Fibroblast of mammary gland (primary cell): ENCODE results near the gene OR9G4.

Experiments used
- DNase-seq: peaks from one replicate; pipeline ENCODE4 v3.0.0-alpha.2; 2010; ENCODE audit warnings: low read depth
- H3K4me3 ChIP-seq: 2 replicates; pipeline ENCODE4 v1.5.1; 2011; ENCODE audit warnings: low read depth, mild to moderate bottlenecking, low read length, moderate library complexity; ENCODE audit not compliant: control insufficient read depth
- TF ChIP-seq, protein P1 (sequence below): conservative IDR thresholded peaks from 2 replicates; pipeline ENCODE4 v1.5.1; 2011; ENCODE audit warnings: low read depth, low read length, inconsistent platforms; ENCODE audit not compliant: control insufficient read depth, insufficient read depth

Gene OR9G4

GRCh38 chr11:56700914-56701485, 47.5 kb downstream of the OR9G4 start:
- TF ChIP-seq, protein P1, sequence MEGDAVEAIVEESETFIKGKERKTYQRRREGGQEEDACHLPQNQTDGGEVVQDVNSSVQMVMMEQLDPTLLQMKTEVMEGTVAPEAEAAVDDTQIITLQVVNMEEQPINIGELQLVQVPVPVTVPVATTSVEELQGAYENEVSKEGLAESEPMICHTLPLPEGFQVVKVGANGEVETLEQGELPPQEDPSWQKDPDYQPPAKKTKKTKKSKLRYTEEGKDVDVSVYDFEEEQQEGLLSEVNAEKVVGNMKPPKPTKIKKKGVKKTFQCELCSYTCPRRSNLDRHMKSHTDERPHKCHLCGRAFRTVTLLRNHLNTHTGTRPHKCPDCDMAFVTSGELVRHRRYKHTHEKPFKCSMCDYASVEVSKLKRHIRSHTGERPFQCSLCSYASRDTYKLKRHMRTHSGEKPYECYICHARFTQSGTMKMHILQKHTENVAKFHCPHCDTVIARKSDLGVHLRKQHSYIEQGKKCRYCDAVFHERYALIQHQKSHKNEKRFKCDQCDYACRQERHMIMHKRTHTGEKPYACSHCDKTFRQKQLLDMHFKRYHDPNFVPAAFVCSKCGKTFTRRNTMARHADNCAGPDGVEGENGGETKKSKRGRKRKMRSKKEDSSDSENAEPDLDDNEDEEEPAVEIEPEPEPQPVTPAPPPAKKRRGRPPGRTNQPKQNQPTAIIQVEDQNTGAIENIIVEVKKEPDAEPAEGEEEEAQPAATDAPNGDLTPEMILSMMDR, result no peak
- no peak overlapping the region for H3K4me3 ChIP-seq
- DNase-seq, result no peak

DNA sequence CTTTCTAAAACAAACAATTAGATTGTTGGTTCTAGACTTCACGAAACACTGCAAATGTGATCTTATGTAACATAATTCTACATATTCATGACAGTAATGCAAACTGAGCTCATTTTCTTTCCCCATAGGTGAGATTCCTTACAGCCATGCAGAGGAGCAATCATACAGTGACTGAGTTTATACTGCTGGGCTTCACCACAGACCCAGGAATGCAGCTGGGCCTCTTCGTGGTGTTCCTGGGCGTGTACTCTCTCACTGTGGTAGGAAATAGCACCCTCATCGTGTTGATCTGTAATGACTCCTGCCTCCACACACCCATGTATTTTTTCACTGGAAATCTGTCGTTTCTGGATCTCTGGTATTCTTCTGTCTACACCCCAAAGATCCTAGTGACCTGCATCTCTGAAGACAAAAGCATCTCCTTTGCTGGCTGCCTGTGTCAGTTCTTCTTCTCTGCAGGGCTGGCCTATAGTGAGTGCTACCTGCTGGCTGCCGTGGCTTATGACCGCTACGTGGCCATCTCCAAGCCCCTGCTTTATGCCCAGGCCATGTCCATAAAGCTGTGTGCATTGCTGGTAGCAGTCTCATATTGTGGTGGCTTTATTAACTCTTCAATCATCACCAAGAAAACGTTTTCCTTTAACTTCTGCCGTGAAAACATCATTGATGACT, 48.1 kb downstream of the OR9G4 start:
- TF ChIP-seq, protein P1, result no peak
- no peak for DNase-seq
- H3K4me3 ChIP-seq, result no peak overlapping the region

DNA sequence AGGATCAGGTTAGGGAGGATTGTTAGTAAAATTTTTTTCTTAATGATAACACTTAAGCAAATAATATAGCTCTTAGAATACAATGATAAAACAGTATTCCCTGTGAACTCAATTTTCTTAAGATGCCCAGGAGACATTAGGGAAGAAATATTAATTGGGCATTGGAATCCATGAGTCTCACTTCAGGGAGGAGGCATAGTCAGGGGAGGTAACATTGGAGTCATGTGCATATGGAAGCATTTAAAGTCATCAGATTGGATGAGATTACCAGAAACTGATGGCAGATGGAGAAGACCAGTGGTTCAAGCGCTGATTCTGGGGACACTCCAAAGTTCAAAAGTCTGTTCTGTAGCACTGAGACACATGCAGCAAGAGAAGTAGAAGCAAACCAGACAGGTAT, 49.7 kb downstream of the OR9G4 start, which contains the start of gene OR9G1:
TSS of gene OR9G1 (plus strand) at position 301 of the 400 bp plus-strand sequence. CDS start 1,293 bp downstream, outside the sequence.
- no peak for DNase-seq
- TF ChIP-seq, protein P1, result no peak
- no peak within 1 kb of the TSS for H3K4me3 ChIP-seq

GRCh38 chr11:56693428-56693827, 55.1 kb downstream of the OR9G4 start:
- H3K4me3 ChIP-seq, result no peak overlapping the region
- no peak for DNase-seq
- TF ChIP-seq, protein P1, result no peak
